Stimulated activated CD8-positive, alpha-beta memory T cell treated with anti-CD3 and anti-CD28 coated beads, Interleukin-15, amount 100 ng/mL, for 48 hours (primary cell): ENCODE data around the gene RASGRF2.

Experiments
- DNase-seq, 2 donors: peaks; one replicate each; pipeline ENCODE4 v3.0.0-alpha.2; 2020; ENCODE audit warnings: low read depth in 2 of 2

The RASGRF2 gene

GRCh38 chr5:80959768-80960442 lies at the start of gene RASGRF2:
RASGRF2 (plus strand) TSS chr5:80960363; CDS start chr5:80960739, 376 bp downstream.
- DNase-seq = peak; percentile 27 to 45

GRCh38 chr5:80912479-80912878 lies 47.7 kb upstream of the RASGRF2 start:
- DNase-seq = no peak

- DNase-seq = no peak
Observed at GRCh38 chr5:80915716-80916115, 44.4 kb upstream of the RASGRF2 start.

GRCh38 chr5:80916676-80917075 lies 43.5 kb upstream of the RASGRF2 start:
- no peak for DNase-seq

GRCh38 chr5:80917631-80918030 lies 42.5 kb upstream of the RASGRF2 start:
- DNase-seq = no peak

GRCh38 chr5:80919678-80920196 lies 40.4 kb upstream of the RASGRF2 start:
- DNase-seq = no peak

- DNase-seq = no peak
Observed at GRCh38 chr5:80920333-80920732, 39.8 kb upstream of the RASGRF2 start.

- DNase-seq = no peak
Observed at GRCh38 chr5:80921026-80921425, 39.1 kb upstream of the RASGRF2 start.

- no peak for DNase-seq
Observed at GRCh38 chr5:80925931-80926330, 34.2 kb upstream of the RASGRF2 start.

- DNase-seq = no peak
Observed at GRCh38 chr5:80926536-80926935, 33.6 kb upstream of the RASGRF2 start.

- no peak for DNase-seq
Observed at GRCh38 chr5:80926979-80927656, 33.0 kb upstream of the RASGRF2 start.

GRCh38 chr5:80928073-80928472 lies 32.1 kb upstream of the RASGRF2 start:
- DNase-seq = no peak

GRCh38 chr5:80930940-80931339 lies 29.2 kb upstream of the RASGRF2 start:
- DNase-seq = no peak

GRCh38 chr5:80931411-80931810 lies 28.8 kb upstream of the RASGRF2 start:
- no peak for DNase-seq

GRCh38 chr5:80933036-80933435 lies 27.1 kb upstream of the RASGRF2 start:
- no peak for DNase-seq

- no peak for DNase-seq
Observed at GRCh38 chr5:80934751-80935150, 25.4 kb upstream of the RASGRF2 start.

- no peak for DNase-seq
Observed at GRCh38 chr5:80935811-80936385, 24.3 kb upstream of the RASGRF2 start.

- DNase-seq = no peak
Observed at GRCh38 chr5:80936881-80937280, 23.3 kb upstream of the RASGRF2 start.

GRCh38 chr5:80937584-80938356 lies 22.4 kb upstream of the RASGRF2 start:
- no peak for DNase-seq

GRCh38 chr5:80941496-80941895 lies 18.7 kb upstream of the RASGRF2 start:
- DNase-seq = no peak

- DNase-seq = no peak
Observed at GRCh38 chr5:80951366-80951765, 8.8 kb upstream of the RASGRF2 start.

GRCh38 chr5:80953587-80953986 lies 6.6 kb upstream of the RASGRF2 start:
- no peak for DNase-seq
